ENCODE results near the gene SPAG9.

DNA sequence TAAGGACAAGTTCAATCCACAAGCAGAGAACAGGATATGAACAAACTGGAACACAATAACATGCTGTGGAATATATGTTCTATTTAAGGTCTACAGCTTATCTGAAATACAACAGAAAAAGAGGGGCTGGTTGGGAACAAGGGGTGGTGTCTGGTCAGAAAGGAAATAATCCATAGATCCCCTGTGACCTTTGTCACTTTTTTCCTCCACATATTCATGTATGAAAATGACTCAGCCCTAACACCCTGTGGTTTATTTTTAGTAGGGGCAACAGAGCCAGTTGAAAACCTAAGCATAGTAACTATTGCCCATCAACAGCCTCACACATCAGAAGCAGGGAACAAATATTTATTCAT is 12.3 kb upstream of the SPAG9 start:
- TF ChIP-seq CTCF (IDR thresholded peaks at IDR 0.05) (no peak), SIN3A (IDR thresholded peaks at IDR 0.05; ENCODE audit: borderline replicate concordance, insufficient read depth, low read depth, low read length) (no peak), POLR2AphosphoS5 (IDR thresholded peaks at IDR 0.05; ENCODE audit: low read depth, low read length) (no peak)

All from Panc1 (cell line).